ENCODE results near the gene AQR. TPM values are rescaled to one million over a fixed set of nuclear protein-coding genes. Genes with fewer than 3 reads are reported as not detected.

AQR gene
- total RNA-seq (2022; extraction: Qiagen RNA extraction; ENCODE audit: low read depth), result 30.9 to 36.2 TPM (median 33.5 TPM) in 5 replicates

DNA sequence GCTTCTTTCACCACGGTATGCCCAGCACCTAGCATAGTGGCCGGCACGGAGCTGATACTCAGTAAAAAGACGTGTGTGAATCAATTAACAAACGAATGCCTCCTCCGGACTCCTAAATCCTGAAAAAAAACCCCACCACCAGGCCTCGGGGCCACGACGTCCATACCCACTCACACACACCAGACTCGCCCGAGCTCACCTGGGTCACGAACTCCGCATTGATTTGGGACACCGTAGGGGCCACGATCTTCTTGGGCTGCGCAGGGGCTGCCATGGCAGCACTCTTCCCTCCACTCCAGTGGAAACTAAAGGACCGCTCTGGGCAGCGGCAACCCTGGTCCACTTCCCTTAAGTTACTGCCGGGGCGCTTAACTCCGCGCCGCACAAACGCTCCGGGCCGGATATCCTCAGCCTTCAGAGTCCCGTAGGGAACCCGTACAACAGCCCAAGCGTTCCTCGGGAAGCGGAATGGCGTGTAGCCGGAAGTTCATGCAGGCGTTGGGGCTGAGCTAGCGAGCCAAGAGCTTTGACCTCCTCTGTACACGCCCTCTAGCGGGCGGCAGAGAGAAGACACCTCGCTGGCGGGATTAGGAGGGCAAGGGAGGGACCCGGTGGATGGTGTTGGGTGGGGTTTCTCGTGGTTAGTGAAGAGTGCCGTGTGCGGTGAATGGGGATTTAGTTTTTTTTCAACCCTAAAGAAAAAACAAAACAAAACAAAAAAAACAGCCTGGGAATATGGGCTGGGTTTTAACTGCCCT is at the start of gene AQR:
AQR (minus strand) TSS at position 403 of the 758 bp plus-strand sequence; CDS start at position 274, 129 bp downstream.

GRCh38 chr15:34988027-34988902 is 18.7 kb upstream of the AQR start, which contains the start of gene ZNF770:
TSS of gene ZNF770 (minus strand) at chr15:34988287. CDS start at chr15:34983434, 4,853 bp downstream.

Other genes starting within 250 kb of the AQR start
- gene GJD2, start 214.7 kb downstream of the AQR start, total RNA-seq (2022; extraction: Qiagen RNA extraction; ENCODE audit: low read depth), result not detected in 5 replicates
- 0.17 to 0.35 TPM (median 0.27 TPM) in 5 replicates for gene ACTC1, start 174.2 kb downstream of the AQR start, total RNA-seq (2022; extraction: Qiagen RNA extraction; ENCODE audit: low read depth)
- 6.9 to 17.7 TPM (median 16.0 TPM) in 5 replicates for gene ZNF770, start 18.5 kb upstream of the AQR start, total RNA-seq (2022; extraction: Qiagen RNA extraction; ENCODE audit: low read depth)
- gene NANOGP8, start 115.6 kb upstream of the AQR start, total RNA-seq (2022; extraction: Qiagen RNA extraction; ENCODE audit: low read depth), result not detected in 5 replicates

All from A549 treated with ZK216348 at 1 μM for 4 hours (cell line).